Urinary bladder (tissue), 4 donors: ENCODE data around the gene SPTY2D1. TPM values are rescaled to one million over a fixed set of nuclear protein-coding genes. Genes with fewer than 3 reads are reported as not detected.
"Not testable (repeated sequence)": the region's sequence is repeated elsewhere in the genome, so short reads cannot be mapped to it uniquely, and the experiment has no call there.

Experiments used
- DNase-seq: peaks from one replicate; pipeline ENCODE4 v3.0.0-alpha.2; 2015; ENCODE audit errors: extremely low spot score
- H3K27ac ChIP-seq: one replicate; pipeline ENCODE4 v1.5.1; 2013; ENCODE audit warnings: low read depth, mild to moderate bottlenecking, moderate library complexity
- H3K36me3 ChIP-seq: one replicate; pipeline ENCODE4 v1.6.1; 2013; ENCODE audit warnings: mild to moderate bottlenecking, moderate library complexity; ENCODE audit not compliant: insufficient read depth
- H3K4me1 ChIP-seq: one replicate; pipeline ENCODE4 v1.6.1; 2013; ENCODE audit warnings: mild to moderate bottlenecking, moderate library complexity; ENCODE audit not compliant: insufficient read depth
- H3K4me3 ChIP-seq: one replicate; pipeline ENCODE4 v1.5.1; 2013; ENCODE audit warnings: low read depth, low read length
- WGBS: extraction: QIAGEN DNeasy Blood & Tissue Kit; methylation state at CpG from one replicate; pipeline ENCODE4 v1.1.7; 2013; 5-methylcytosine and 5-hydroxymethylcytosine counted together
- polyA plus RNA-seq: library from polyadenylated mRNA; stranded (reverse); fragments of 200-250 nt; gene quantifications from one replicate; pipeline ENCODE4 v1.2.3, GENCODE V29; 2013
- total RNA-seq: library from RNA; depleted of rRNA; stranded (reverse); fragments of >200 nt; gene quantifications from one replicate; pipeline ENCODE4 v1.2.3, GENCODE V29; 2014
- donor health status: healthy with polysubstance abuse.
- donor health status: healthy.

SPTY2D1 gene, protein sequence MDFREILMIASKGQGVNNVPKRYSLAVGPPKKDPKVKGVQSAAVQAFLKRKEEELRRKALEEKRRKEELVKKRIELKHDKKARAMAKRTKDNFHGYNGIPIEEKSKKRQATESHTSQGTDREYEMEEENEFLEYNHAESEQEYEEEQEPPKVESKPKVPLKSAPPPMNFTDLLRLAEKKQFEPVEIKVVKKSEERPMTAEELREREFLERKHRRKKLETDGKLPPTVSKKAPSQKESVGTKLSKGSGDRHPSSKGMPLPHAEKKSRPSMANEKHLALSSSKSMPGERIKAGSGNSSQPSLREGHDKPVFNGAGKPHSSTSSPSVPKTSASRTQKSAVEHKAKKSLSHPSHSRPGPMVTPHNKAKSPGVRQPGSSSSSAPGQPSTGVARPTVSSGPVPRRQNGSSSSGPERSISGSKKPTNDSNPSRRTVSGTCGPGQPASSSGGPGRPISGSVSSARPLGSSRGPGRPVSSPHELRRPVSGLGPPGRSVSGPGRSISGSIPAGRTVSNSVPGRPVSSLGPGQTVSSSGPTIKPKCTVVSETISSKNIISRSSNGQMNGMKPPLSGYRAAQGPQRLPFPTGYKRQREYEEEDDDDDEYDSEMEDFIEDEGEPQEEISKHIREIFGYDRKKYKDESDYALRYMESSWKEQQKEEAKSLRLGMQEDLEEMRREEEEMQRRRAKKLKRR
- total RNA-seq (27.1 TPM), polyA plus RNA-seq (8.9 TPM)

DNA sequence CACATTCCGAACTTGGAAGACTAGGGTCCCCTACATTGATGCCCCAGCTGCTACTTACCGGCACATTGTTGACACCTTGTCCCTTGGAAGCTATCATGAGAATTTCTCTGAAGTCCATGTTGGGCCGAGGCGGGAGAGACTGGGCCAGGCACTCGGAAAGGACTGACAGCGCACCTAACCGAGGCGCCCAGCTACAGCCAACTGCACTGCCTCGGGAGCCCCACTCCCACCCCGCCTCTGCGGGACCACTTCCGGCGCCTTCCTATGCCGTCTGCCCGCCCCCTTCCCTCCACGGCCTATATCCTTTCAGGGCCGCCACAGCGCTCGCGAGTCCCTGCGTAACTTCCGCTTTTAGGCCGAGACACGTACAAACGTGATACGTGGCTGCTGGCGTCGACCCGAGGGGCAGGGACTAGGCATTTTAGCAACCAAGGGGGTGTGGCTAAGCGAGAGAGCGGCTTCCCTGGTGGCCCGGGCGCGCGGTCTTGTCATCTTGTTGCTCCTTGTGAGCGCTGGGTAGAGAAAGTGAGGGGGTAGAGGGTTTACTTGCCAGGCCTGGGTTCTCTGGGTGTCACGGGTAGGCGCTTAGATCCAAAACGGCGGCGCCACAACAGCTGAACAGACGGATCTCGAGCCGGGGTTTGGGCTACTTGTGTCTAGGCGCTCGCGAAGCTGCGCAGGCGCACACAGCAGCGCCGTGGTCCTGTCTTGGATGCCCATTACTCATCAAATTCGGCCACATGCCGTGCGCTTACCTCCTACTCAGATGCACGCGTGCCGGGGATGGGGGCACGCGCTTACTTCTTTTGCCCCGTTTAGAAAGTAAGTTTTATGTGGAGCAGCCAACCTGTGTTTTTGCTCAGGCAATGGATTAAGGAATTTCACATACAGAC is at the start of gene SPTY2D1:
Gene SPTY2D1 (minus strand): TSS at position 203 of the 893 bp plus-strand sequence. CDS start 85 bp downstream, at position 118.
- Histone ChIP-seq H3K4me3 (peak within 1 kb of the TSS; percentile 71), H3K4me1 (no peaks in the 10 kb centered on the region), H3K36me3 (peaks cover 2% of the 10 kb centered on the region), H3K27ac (peak within 1 kb of the TSS; percentile 99)
- under 1% methylated on average over 60 of the region's 60 CpGs for WGBS
- DNase-seq, result peak; percentile 99

DNA sequence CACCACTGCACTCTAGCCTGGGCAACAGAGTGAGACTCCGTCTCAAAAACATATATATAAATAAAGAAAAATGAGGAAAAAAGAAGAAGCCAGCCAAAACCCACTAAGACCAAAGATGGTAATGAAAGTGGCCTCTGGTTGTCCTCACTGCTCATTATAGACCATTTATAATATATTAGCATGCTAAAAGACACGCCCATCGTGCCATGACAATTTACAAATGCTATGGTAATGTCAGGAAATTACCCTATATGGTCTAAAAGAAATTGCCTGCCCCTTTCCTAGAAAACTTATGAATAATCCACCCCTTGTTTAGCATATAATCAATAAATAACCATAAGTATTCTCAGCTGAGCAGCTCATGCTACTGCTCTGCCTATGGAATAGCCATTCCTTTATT is 48.3 kb upstream of the SPTY2D1 start:
- no peak for DNase-seq
- 89% methylated on average over 3 of the region's 3 CpGs for WGBS
- Histone ChIP-seq H3K27ac (no peak overlapping the region), H3K4me3 (no peak overlapping the region), H3K4me1 (no peaks in the 10 kb centered on the region), H3K36me3 (no peaks in the 10 kb centered on the region)

DNA sequence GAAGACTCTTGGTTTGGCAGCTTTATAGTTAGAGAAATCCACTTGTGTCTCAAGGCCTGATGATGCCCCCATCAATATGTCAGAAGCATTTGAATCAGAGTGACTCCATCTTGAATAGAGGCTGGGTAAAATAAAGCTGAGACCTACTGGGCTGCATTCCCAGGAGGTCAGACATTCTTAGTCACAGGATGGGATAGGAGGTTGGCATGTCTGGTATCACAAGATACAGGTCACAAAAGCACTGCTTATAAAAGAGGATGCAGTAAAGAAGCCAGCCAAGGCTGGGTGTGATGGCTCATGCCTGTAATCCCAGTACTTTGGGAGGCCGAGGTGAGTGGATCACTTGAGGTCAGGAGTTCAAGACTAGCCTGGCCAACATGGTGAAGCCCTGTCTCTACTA is 47.8 kb upstream of the SPTY2D1 start:
- 60% methylated on average over 1 of the region's 1 CpG for whole genome bisulfite sequencing
- H3K27ac ChIP-seq, H3K4me3 ChIP-seq, DNase-seq, H3K36me3 ChIP-seq, H3K4me1 ChIP-seq: not testable (repeated sequence)

DNA sequence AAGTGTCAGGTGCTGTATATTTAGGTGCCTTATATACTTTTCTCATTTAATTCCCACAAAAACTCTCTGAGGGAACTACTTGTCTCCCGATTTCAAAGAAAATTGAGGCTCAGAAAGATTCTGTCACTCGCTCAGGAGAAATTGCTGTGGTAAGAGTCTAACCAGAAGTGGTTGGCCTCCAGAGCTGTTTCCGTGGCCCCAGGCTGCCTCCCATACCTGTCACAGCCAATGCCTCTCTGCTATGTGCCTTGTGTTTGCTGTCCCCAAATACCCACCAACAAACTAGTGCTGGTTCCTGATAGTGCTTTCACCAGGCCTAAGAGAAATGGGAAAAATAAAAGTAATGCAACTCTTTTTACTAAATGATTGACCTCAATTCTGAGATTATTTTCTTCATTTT is 43.4 kb upstream of the SPTY2D1 start:
- DNase-seq, result no peak
- Histone ChIP-seq H3K4me1 (no peaks in the 10 kb centered on the region), H3K27ac (no peak overlapping the region), H3K4me3 (no peak overlapping the region), H3K36me3 (no peaks in the 10 kb centered on the region)
- WGBS, result 86% methylated on average over 3 of the region's 3 CpGs

DNA sequence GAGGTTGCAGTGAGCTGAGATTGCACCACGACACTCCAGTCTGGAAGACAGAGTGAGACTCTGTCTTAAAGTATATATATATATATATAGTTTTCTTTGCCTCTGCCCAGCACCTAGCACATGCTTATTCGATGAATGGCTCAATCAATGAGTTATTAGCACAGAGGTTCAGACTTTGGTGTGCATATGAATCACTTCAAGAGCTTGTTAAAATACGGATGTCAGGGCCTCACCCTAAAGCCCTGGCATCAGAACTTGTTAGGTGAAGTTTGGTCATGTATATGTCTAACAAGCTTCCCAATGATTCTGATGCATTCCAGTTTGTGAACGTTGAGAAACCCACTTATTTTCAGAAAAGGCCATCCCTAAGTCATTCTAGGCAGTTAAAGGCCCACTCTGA is 42.7 kb upstream of the SPTY2D1 start:
- DNase-seq, result no peak
- 55% methylated on average over 4 of the region's 4 CpGs for WGBS
- H3K27ac ChIP-seq, result no peak overlapping the region

DNA sequence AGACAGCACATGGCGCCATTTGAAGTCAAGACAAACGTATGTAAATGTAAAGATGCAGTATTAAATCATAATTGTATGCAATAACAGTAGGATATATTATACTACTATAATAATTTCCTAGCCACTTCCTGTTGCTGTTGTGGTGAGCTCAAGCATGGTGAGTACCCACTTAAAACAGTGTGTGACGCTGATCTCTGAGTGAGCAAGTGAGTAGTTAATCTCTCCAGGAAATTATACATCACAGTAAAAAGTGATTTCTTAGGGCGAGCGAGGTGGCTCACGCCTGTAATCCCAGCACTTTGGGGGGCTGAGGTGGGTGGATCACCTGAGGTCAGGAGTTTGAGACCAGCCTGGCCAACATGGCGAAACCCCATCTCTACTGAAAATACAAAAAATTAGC is 38.1 kb upstream of the SPTY2D1 start:
- not testable (repeated sequence) for H3K27ac ChIP-seq, H3K4me3 ChIP-seq, DNase-seq, H3K36me3 ChIP-seq, H3K4me1 ChIP-seq
- WGBS, result 72% methylated on average over 7 of the region's 7 CpGs

More for the DNA sequence above, 42.7 kb upstream of the SPTY2D1 start:
- Histone ChIP-seq H3K4me1 (no peaks in the 10 kb centered on the region), H3K4me3 (no peak overlapping the region), H3K36me3 (no peaks in the 10 kb centered on the region)

DNA sequence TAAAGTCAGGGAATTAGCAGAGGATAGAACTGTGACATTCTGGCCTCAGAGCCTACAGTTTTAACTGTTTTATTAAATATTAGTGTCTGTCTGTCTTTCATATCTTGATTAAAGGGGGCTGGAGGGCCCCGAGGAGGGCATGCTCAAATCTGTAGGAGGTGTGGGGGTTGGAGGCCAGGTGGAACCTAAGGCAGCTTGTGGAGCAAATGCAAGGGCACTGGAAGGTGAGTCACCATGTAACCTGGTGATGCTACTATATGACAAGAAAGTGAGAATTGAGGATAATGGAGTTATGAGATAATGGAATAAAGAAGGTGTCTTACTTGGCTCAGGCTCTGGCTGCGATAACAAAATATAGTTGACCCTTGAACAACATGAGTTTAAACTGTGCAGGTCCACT is 37.1 kb upstream of the SPTY2D1 start:
- H3K4me3 ChIP-seq, result no peak overlapping the region
- H3K27ac ChIP-seq, result no peak overlapping the region
- no peaks in the 10 kb centered on the region for H3K4me1 ChIP-seq
- no peak for DNase-seq
- 87% methylated on average over 2 of the region's 2 CpGs for WGBS
- H3K36me3 ChIP-seq, result no peaks in the 10 kb centered on the region

DNA sequence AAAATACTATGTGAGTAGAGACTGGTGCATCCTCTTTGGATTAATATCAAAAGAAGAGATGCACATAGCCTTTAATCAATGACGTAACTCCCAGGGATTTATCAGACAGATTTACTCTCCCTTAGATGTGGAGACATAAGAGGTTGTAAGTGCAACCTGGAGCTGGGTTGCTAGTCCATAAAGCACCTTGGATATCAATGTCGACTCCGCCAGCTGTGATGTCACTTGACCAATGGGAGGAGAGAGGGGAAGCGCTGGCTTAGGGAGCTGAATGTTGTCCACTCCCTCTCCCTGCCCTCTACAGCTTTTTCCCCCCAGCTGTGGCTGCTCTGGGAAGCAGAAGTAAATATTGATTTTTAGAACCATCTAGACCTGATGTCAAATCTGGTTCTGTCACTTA is 35.6 kb upstream of the SPTY2D1 start:
- no peak overlapping the region for H3K4me3 ChIP-seq
- no peak overlapping the region for H3K27ac ChIP-seq
- H3K4me1 ChIP-seq, result no peaks in the 10 kb centered on the region
- no peak for DNase-seq
- 68% methylated on average over 4 of the region's 4 CpGs for WGBS
- no peaks in the 10 kb centered on the region for H3K36me3 ChIP-seq

DNA sequence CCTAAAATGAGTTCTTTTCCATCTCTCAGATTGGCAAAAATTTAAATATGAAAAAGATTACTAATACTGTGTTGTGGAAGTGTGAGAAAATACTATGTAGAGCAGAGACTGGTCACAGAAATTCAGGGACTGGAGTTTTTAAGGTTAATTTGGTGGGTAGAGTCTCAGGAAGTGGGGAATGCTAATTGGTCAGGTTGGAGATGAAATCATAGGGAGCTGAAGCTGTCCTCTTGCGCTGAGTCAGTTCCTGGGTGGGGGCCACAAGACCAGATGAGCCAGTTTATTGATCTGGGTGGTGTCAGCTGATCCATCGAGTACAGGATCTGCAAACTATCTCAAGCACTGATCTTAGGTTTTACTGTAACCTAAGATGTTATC is 35.1 kb upstream of the SPTY2D1 start:
- no peak overlapping the region for H3K27ac ChIP-seq
- no peak overlapping the region for H3K4me3 ChIP-seq
- H3K4me1 ChIP-seq, result no peaks in the 10 kb centered on the region
- 16% methylated on average over 2 of the region's 2 CpGs for WGBS
- DNase-seq, result no peak
- H3K36me3 ChIP-seq, result no peaks in the 10 kb centered on the region

DNA sequence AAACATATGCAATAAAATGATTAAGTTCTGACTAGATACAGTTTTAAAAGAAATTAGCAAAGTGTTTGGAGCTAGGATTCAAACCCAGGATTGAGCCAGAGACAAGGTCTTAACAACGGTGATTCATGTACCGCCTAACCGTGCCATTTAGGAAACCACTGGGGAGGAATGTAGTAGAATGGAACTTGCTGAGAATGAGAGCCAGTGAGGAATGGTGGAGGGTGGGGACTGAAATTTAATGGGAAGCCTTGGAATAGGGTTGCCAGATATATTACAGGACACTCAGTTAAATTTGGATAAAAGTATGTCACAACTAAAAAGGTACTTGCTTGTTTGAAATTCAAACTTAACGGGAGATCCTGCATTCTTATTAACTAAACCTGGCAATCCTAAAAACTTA is 34.0 kb upstream of the SPTY2D1 start:
- no peak overlapping the region for H3K27ac ChIP-seq
- DNase-seq, result no peak
- H3K4me3 ChIP-seq, result no peak overlapping the region
- H3K4me1 ChIP-seq, result no peaks in the 10 kb centered on the region
- no peaks in the 10 kb centered on the region for H3K36me3 ChIP-seq
- 82% methylated on average over 4 of the region's 4 CpGs for WGBS

DNA sequence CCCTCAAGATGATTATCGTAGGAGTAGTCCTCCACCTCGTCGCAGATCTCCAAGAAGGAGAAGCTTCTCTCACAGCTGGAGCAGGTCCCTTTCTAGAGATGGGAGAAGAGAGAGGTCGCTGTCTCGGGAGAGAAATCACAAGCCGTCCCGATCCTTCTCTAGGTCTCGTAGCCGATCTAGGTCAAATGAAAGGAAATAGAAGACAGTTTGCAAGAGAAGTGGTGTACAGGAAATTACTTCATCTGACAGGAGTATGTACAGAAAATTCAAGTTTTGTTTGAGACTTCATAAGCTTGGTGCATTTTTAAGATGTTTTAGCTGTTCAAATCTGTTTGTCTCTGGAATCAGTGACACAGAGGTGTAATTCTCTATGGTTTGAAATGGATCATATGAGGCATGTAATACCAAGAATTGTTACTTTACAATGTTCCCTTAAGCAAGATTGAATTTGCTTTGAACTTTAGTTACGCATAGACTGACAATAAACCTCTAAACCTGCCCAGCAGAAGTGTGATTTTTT is 31.3 kb upstream of the SPTY2D1 start:
- not testable (repeated sequence) for DNase-seq, H3K36me3 ChIP-seq, H3K4me3 ChIP-seq, H3K4me1 ChIP-seq, H3K27ac ChIP-seq
- WGBS, result 83% methylated on average over 10 of the region's 10 CpGs

DNA sequence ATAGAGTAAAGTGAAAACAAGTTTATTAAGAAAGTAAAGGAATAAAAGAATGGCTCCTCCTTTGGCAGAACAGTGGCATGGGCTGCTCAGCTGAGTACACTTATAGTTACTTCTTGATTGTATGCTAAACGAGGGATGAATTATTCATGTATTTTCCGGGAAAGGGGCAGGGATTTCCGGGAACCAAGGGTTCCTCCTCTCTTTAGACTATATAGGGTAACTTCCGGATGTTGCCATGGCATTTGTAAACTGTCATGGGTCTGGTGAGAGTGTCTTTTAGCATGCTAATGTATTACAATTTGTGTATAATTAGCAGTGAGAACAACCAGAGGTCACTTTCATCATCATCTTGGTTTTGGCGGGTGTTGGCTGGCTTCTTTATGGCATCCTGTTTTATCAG is 23.5 kb upstream of the SPTY2D1 start:
- Histone ChIP-seq H3K4me3 (no peak overlapping the region), H3K4me1 (no peaks in the 10 kb centered on the region), H3K36me3 (no peaks in the 10 kb centered on the region), H3K27ac (no peak overlapping the region)
- DNase-seq, result no peak
- WGBS, result 85% methylated on average over 5 of the region's 5 CpGs

DNA sequence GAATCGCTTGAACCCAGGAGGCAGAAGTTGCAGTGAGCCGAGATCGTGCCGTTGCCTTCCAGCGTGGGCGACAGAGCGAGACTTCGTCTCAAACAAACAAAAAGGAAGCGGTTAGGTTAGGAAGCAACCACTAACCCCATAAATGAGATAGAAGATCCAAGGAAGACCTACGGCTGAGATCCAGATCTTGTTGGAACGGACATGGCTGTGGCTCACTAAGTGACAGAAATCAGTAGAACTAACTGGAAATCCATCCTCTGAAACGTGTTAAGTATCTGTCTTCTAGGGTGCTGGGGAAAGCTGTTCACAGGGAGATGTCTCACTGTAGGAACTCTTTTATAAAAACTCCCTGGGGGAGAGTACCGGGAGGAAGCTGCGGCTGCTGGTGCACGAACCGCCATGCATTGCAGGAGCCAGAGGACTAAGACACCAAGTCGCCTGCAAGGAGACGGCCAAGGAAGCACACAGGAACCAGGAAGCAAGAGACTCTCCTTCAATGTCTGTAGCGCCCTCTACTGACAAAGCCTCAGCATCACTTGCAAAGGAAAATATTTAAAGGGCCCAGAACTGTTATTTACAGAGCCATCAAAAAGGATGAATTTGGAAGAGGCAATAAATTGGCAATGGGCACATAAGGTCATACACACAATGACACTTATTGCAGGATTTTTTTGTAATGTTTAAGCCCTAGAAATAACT is 16.9 kb upstream of the SPTY2D1 start:
- H3K27ac ChIP-seq, result no peak overlapping the region
- H3K4me3 ChIP-seq, result no peak overlapping the region
- H3K36me3 ChIP-seq, result no peaks in the 10 kb centered on the region
- no peaks in the 10 kb centered on the region for H3K4me1 ChIP-seq
- WGBS, result 70% methylated on average over 19 of the region's 19 CpGs
- DNase-seq, result no peak
